Islet precursor cell (in vitro differentiated cells): ENCODE measurements around the gene SGPL1.
A peak's percentile ranks its signal among the peaks of the same experiment; 100 is the strongest.

Experiments used
- DNase-seq: peaks from one replicate; pipeline ENCODE4 v3.0.0-alpha.2; 2018

Gene SGPL1

GRCh38 chr10:70811881-70812280 is 3.9 kb upstream of the SGPL1 start:
- DNase-seq: no peak

DNA sequence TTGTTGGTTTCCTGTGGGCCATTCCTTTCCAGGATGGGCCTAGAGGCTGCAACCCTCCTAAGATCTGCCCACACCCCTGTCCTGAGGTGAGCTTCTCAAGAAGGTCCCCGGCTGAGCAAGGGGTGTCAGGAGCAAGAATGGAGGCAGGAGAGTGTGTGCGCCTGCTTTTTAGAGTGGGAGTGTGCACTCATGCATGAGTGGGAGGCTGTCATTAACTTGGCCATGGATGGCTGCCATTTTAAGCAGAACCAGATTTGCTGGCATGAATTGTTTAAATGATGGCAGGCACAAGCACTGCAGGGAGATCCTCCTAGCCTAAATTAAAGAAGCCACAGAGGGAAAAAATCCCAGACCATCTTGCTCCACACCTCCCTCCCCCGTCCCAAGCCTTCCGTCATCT is 2.9 kb upstream of the SGPL1 start:
- no peak for DNase-seq

GRCh38 chr10:70814126-70814525 is 1.6 kb upstream of the SGPL1 start:
- DNase-seq: no peak

- peak; percentile 92 for DNase-seq
These were observed 609 bp downstream of the SGPL1 start for GRCh38 chr10:70816220-70816894.

GRCh38 chr10:70820976-70821750 is 5.4 kb downstream of the SGPL1 start:
- no peak for DNase-seq

DNA sequence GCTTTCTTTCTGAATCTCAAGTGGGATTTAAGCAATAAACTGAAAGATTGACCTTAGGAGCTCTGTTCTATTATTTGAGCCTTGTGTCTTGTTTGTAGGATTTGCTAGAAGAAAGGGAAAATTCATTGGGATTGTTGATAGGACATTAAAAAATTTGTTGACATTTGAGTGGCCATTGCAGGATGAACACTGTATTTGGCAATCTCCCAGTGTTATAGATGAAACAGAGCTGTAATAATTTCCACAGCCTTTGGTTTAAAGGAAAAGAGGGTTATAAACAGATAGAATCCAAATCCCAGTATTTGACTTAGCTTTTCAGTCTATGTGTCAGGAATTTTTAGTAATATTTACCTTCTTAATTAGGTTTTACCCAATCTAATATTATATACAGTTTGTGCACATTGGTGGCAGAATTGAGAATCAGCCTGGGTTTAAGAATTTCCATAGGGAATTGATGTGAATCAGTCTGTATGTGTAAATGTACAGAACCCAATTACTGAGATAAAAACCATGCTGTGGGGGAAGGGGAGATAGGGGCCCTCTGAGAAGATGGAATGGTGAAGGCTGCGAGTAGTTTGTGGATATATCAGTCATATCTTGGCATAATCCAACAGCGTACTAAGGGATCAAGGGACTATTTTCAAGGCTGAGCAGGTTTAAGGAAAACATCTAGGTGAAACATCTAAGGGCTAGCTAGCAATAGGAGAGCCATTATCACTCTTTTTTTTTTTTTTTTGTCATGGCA is 6.5 kb downstream of the SGPL1 start:
- DNase-seq: no peak

- DNase-seq: no peak
These were observed 11.5 kb downstream of the SGPL1 start for GRCh38 chr10:70827086-70827757.

- no peak for DNase-seq
These were observed 13.2 kb downstream of the SGPL1 start for GRCh38 chr10:70828923-70829322.

GRCh38 chr10:70829543-70829942 is 13.8 kb downstream of the SGPL1 start:
- DNase-seq: no peak

- no peak for DNase-seq
These were observed 14.4 kb downstream of the SGPL1 start for GRCh38 chr10:70830164-70830563.

DNA sequence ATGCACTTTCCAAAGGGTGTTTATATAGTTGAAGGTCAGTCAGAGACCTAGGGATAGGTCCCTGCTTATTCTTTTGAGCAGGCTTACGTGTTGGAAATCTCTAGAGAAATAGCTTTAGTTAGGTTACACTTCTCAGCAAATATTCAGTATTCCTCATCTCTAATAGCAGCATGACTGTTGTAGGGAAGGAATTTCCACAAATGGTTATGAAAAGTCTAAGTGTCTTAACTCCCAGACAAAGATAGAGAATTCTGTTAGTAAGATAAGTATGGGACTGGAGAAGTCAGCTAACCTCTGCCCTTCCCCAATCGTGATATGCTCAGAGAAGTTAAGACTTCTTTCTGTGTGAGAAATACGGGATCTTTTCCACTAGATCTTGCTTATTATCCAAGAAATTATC is 16.5 kb downstream of the SGPL1 start:
- no peak for DNase-seq

GRCh38 chr10:70832852-70833528 is 17.2 kb downstream of the SGPL1 start:
- no peak for DNase-seq

GRCh38 chr10:70833601-70834000 is 17.9 kb downstream of the SGPL1 start:
- no peak for DNase-seq

GRCh38 chr10:70834021-70834420 is 18.3 kb downstream of the SGPL1 start:
- no peak for DNase-seq

DNA sequence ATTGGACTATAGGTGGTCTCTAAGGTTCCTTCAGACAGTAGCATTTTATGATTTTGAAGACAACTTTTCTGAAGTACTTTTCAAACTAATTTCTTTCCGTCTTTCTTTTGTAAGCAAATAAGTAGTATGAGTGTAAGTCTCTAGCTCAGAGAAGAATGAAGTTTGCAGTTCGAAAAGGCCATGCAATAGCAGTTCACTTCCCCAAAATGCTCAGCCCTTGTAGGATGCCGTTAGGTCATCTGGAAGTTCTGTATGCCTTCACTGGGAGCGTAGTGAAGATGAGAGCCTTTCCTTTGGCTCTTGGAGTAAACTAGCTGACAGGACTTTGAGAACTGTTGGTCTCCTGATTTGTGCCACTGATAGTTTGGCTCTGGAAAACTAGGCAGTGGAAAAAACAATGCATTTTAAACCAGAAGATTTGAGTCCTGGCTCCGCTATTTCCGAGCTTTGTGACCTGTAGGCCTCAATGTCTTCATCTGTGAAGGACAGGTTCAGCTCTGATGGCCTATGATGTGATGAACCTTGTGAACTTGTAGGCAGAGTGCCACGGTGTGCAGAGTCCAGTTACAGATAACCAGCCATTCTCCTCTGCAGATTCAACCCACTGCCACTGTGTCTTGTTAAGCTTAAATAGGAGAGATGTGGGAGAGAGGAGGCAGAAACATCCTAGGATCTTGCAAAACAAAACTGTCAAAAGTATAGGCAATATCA is 18.8 kb downstream of the SGPL1 start:
- DNase-seq: no peak

GRCh38 chr10:70836319-70836718 is 20.6 kb downstream of the SGPL1 start:
- no peak for DNase-seq

DNA sequence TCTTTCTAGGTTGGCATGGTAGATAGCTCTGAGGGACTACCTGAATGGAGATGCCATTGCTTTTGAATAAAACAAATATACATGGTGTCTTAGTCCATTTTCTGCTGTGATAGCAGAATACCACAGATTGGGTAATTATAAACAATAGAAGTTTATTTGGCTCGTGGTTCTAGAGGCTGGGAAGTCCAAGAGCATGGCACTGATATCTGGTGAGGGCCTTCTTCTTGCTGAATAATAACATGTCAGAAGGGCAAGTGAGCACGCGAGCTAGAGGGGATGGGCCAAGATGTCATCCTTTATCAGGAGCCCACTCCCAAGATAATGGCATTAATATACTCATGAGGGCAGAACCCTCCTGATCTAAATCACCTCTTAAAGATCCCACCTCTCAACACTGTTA is 21.9 kb downstream of the SGPL1 start:
- no peak for DNase-seq

GRCh38 chr10:70838270-70838805 is 22.6 kb downstream of the SGPL1 start:
- DNase-seq: no peak

GRCh38 chr10:70840836-70841235 is 25.1 kb downstream of the SGPL1 start:
- no peak for DNase-seq

- no peak for DNase-seq
These were observed 27.6 kb downstream of the SGPL1 start for GRCh38 chr10:70843333-70843732.

GRCh38 chr10:70843776-70844489 is 28.2 kb downstream of the SGPL1 start:
- DNase-seq: no peak
